Bronchial smooth muscle cell (primary cell): ENCODE data around the gene CDH1. TPM values are rescaled to one million over a fixed set of nuclear protein-coding genes. Genes with fewer than 3 reads are reported as not detected.

Experiments
- total RNA-seq: library from RNA; depleted of rRNA; stranded (reverse); fragments of >200 nt; gene quantifications from 2 replicates; pipeline ENCODE4 v1.2.1, GENCODE V29; 2014

CDH1 gene
- 0.16 and 0.52 TPM in 2 replicates for total RNA-seq

DNA sequence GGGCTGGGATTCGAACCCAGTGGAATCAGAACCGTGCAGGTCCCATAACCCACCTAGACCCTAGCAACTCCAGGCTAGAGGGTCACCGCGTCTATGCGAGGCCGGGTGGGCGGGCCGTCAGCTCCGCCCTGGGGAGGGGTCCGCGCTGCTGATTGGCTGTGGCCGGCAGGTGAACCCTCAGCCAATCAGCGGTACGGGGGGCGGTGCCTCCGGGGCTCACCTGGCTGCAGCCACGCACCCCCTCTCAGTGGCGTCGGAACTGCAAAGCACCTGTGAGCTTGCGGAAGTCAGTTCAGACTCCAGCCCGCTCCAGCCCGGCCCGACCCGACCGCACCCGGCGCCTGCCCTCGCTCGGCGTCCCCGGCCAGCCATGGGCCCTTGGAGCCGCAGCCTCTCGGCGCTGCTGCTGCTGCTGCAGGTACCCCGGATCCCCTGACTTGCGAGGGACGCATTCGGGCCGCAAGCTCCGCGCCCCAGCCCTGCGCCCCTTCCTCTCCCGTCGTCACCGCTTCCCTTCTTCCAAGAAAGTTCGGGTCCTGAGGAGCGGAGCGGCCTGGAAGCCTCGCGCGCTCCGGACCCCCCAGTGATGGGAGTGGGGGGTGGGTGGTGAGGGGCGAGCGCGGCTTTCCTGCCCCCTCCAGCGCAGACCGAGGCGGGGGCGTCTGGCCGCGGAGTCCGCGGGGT is at the start of gene CDH1:
Gene CDH1, plus strand, starts transcription at position 247 of the 684 bp plus-strand sequence. Its CDS starts 124 bp downstream, at position 371.

DNA sequence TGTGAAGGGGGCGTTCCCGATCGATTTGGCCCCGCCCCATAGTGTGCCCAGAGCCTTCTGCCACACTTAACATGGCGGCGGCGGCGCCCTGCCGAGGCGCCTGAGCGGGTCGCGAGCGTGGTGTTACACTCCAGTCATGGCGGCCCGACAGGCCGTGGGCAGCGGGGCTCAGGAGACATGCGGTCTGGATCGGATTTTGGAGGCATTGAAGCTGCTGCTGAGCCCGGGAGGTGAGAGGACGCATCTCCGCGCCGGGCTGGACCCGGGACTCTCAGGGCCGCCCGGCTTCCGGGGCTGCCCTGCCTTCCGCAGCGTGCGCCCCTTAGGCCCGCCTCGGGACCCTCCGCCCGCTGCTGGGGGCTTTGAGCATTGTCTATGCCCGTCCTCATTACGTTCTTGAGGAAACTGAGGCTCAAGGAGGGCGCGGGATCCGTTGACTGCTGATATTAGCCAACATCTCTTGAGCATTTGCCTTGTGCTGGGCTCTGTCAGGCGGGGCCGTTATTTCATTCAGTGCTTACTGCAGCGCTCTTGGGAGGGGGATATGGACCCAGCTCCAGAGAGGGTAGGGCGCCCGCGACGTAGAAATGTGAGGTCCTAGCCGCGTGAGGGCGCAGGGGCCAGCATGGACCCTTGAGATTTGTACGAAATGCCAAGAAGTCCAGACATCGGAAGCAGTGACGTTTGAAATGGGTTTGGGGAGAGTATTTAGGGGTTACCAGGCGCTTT is 106.6 kb downstream of the CDH1 start, which contains the start of gene TANGO6:
Gene TANGO6, plus strand, starts transcription at position 50 of the 729 bp plus-strand sequence. Its CDS starts 87 bp downstream, at position 137.

Other genes with a start within 250 kb of the CDH1 start
- 18.6 and 24.7 TPM in 2 replicates for gene ZFP90, start 198.0 kb upstream of the CDH1 start, total RNA-seq
- 0.16 and 1.3 TPM in 2 replicates for gene CDH3, start 92.0 kb upstream of the CDH1 start, total RNA-seq
- gene TANGO6, start 106.2 kb downstream of the CDH1 start, total RNA-seq: 17.7 and 29.5 TPM in 2 replicates